C4-2B (cell line): ENCODE results near the gene AQP6.

ENCODE experiments used
- ZFX ChIP-seq: fragments of 450-650 bp; IDR thresholded peaks from 2 replicates; pipeline ENCODE4 v1.6.1; 2017
- TF ChIP-seq, protein P1 (sequence below): fragments of 450-650 bp; conservative IDR thresholded peaks from 2 replicates; pipeline ENCODE4 v1.5.1; 2017; ENCODE audit warnings: mild to moderate bottlenecking

DNA sequence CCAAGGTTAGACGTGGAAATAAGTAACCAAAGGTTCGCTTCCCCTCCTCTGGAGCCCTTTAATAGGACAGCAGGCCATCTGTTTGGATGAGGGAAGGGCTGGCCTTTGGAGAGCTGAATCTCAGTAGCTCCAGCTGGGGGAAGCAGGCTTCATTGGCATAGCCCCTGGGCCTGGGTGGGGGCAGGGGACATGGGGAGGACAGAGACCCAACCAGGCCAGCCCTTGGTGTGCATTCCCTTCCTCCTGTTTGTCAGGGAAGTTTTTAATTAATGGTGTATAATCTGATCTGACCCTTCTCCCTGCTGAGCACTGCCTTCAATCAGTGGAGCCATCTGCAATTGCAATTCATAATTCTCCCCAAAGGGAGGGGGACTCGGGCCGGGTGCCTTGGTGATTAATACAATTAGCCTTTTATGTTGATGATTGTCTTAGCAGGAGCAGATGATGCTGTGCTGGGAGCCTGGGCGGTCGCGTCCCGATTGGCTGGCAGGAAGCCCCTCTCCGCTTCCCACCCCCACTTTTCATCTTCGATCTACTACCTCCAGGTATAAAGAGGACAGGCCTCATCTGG, 6.4 kb downstream of the AQP6 start:
- TF ChIP-seq, protein P1, sequence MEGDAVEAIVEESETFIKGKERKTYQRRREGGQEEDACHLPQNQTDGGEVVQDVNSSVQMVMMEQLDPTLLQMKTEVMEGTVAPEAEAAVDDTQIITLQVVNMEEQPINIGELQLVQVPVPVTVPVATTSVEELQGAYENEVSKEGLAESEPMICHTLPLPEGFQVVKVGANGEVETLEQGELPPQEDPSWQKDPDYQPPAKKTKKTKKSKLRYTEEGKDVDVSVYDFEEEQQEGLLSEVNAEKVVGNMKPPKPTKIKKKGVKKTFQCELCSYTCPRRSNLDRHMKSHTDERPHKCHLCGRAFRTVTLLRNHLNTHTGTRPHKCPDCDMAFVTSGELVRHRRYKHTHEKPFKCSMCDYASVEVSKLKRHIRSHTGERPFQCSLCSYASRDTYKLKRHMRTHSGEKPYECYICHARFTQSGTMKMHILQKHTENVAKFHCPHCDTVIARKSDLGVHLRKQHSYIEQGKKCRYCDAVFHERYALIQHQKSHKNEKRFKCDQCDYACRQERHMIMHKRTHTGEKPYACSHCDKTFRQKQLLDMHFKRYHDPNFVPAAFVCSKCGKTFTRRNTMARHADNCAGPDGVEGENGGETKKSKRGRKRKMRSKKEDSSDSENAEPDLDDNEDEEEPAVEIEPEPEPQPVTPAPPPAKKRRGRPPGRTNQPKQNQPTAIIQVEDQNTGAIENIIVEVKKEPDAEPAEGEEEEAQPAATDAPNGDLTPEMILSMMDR: no peak
- TF ChIP-seq ZFX: no peak
